Fibroblast of villous mesenchyme (primary cell): ENCODE results near the gene CDHR1. TPM values are rescaled to one million over a fixed set of nuclear protein-coding genes. Genes with fewer than 3 reads are reported as not detected.
"Not testable (repeated sequence)": the region's sequence is repeated elsewhere in the genome, so short reads cannot be mapped to it uniquely, and the experiment has no call there.

Experiments used
- DNase-seq: peaks from one replicate; pipeline ENCODE4 v3.0.0-alpha.2; 2010; ENCODE audit warnings: low read depth
- H3K4me3 ChIP-seq: 2 replicates; pipeline ENCODE4 v1.5.1; 2011; ENCODE audit warnings: low read depth, mild to moderate bottlenecking, low read length
- total RNA-seq: library from RNA; depleted of rRNA; stranded (reverse); fragments of >200 nt; gene quantifications from 2 replicates; pipeline ENCODE4 v1.2.3, GENCODE V29; 2012
- TF ChIP-seq, protein P1 (sequence below): IDR thresholded peaks from 2 replicates; pipeline ENCODE4 v1.5.1; 2012; ENCODE audit warnings: low read depth, mild to moderate bottlenecking, low read length; ENCODE audit not compliant: insufficient read depth

Gene CDHR1
- under 0.01 and 0.43 TPM in 2 replicates for total RNA-seq

DNA sequence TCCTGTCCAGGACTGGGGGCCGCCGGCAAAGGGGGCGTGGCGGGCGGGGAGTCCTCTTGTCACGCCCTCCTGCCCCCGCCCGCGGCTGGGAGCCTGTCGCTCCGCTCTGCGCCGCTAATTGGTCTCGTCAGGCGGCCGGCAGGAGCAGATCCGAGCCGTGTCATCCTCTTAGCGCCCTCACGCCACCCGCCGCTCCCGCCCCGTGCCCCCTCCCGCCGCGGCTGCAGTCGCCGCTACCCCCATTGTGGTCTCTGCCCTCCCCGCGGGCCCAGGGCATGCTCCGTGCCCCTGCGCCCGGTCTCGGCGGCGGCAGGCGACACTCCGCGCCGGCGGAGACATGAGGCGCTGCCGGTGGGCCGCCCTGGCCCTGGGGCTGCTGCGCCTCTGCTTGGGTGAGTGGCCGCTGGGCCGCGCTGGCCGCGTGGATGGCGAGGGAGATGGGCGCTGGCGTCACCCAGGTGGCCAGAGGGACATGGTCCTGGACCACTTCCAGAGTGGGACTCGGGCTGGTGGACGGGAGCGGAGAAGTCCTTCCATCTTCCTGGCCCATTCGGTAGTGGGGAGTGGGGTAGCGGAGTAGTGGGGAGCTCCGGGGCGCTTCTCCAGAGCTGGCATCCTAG lies at the start of gene CDHR1:
CDHR1 (plus strand) TSS at position 114 of the 620 bp plus-strand sequence; CDS start at position 338, 224 bp downstream.
- peak within 1 kb of the TSS; percentile 21 for H3K4me3 ChIP-seq
- DNase-seq, result no peak
- TF ChIP-seq, protein P1, sequence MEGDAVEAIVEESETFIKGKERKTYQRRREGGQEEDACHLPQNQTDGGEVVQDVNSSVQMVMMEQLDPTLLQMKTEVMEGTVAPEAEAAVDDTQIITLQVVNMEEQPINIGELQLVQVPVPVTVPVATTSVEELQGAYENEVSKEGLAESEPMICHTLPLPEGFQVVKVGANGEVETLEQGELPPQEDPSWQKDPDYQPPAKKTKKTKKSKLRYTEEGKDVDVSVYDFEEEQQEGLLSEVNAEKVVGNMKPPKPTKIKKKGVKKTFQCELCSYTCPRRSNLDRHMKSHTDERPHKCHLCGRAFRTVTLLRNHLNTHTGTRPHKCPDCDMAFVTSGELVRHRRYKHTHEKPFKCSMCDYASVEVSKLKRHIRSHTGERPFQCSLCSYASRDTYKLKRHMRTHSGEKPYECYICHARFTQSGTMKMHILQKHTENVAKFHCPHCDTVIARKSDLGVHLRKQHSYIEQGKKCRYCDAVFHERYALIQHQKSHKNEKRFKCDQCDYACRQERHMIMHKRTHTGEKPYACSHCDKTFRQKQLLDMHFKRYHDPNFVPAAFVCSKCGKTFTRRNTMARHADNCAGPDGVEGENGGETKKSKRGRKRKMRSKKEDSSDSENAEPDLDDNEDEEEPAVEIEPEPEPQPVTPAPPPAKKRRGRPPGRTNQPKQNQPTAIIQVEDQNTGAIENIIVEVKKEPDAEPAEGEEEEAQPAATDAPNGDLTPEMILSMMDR, result no peak

DNA sequence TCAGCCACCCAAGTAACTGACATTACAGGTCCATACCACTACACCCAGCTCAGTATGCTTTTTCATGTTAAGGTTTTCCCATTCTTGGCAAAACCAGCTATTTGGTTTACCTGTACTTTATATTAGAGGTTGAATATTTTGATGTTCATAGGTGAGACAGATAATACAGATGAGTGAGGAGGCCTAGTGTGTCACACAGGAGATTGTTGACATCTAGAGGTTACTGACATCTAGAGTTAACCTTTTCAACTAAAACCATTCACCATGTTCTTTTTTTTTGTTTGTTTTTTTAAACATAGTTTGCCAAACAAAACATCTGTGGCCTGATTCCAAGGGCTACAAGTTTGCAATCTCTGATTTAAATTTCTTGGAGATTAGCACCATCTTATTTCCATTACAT lies 47.0 kb upstream of the CDHR1 start:
- TF ChIP-seq, protein P1, result no peak
- DNase-seq, result no peak
- no peak overlapping the region for H3K4me3 ChIP-seq

DNA sequence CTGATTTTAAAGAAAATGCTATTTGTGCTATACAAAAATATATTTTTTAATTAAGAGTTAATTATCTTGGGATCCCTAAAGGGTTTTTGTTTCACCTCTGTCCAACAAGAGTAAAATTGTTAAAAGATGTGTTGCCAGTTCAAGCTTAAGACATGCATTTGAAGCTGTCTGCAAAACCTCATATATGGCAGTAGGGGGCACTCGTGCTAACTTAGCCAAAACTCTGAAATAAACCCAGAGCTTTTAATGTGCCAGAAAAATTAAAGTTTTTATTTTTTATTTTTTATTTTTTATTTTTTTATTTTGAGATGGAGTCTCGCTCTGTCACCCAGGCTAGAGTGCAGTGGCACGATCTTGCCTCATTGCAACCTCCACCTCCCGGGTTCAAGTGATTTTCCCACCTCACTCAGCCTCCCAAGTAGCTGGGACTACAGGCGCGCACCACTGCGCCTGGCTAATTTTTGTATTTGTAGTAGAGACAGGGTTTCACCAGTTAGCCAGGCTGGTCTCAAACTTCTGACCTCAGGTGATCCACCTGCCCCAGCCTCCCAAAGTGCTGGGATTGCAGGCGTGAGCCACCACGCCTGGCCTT lies 46.2 kb upstream of the CDHR1 start:
- TF ChIP-seq, protein P1, result peak; percentile 73
- peak; percentile 58 for DNase-seq
- H3K4me3 ChIP-seq, result not testable (repeated sequence)

DNA sequence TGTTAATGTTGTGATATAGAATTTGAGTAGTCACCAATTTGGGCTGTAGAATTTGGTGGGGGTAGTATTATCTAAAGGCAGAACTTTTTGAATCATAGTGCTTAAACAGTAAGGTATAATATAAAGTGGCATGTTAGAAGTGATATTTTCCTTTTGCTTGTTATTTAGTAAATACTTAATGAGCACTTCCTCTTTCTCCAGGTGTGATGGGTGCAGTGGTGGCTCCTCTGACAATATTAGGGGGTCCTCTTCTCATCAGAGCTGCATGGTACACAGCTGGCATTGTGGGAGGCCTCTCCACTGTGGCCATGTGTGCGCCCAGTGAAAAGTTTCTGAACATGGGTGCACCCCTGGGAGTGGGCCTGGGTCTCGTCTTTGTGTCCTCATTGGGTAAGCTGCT lies 44.5 kb upstream of the CDHR1 start:
- DNase-seq, result no peak
- H3K4me3 ChIP-seq, result no peak overlapping the region
- TF ChIP-seq, protein P1, result no peak

DNA sequence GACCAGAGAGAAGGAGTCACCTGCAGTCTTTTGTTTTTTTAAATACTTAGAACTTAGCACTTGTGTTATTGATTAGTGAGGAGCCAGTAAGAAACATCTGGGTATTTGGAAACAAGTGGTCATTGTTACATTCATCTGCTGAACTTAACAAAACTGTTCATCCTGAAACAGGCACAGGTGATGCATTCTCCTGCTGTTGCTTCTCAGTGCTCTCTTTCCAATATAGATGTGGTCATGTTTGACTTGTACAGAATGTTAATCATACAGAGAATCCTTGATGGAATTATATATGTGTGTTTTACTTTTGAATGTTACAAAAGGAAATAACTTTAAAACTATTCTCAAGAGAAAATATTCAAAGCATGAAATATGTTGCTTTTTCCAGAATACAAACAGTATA lies 41.6 kb upstream of the CDHR1 start:
- TF ChIP-seq, protein P1, result no peak
- no peak for DNase-seq
- no peak overlapping the region for H3K4me3 ChIP-seq

DNA sequence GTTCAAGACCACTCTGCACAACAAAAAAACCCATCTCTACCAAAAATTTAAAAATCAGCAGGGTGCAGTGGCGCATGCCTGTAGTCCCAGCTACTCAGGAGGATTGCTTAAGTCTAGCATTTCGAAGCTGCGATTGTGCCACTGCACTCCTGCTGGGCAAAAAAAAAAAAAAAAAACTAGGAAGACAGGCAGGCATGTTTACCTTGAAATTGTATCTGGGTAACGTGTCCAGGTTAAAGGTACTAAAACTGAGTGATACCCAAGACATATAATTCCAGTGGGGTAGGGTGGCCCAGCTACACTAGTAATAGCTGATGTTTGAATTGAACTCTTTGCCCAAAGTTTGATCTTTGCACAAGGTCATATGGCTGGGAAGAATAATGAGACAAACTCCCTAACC lies 38.8 kb upstream of the CDHR1 start:
- TF ChIP-seq, protein P1, result no peak
- DNase-seq, result no peak
- H3K4me3 ChIP-seq, result no peak overlapping the region
